Esophagus (tissue), 2 donors: ENCODE data around the gene SLC27A5. TPM values are rescaled to one million over a fixed set of nuclear protein-coding genes. Genes with fewer than 3 reads are reported as not detected.
"Not testable (repeated sequence)": the region's sequence is repeated elsewhere in the genome, so short reads cannot be mapped to it uniquely, and the experiment has no call there.

ENCODE experiments used
- H3K27ac ChIP-seq, 2 donors: one replicate each; pipeline ENCODE4 v1.5.1; 2013; ENCODE audit warnings: low read depth in 2 of 2, mild to moderate bottlenecking in 2 of 2, inconsistent platforms in 1 of 2, low read length in 1 of 2, moderate library complexity in 1 of 2
- H3K27me3 ChIP-seq, 2 donors: one replicate each; pipeline ENCODE4 v1.6.1; 2013; ENCODE audit warnings: low read length in 2 of 2, control low read depth in 1 of 2, mild to moderate bottlenecking in 1 of 2; ENCODE audit not compliant: insufficient read depth in 2 of 2, control insufficient read depth in 1 of 2
- H3K36me3 ChIP-seq, 2 donors: one replicate each; pipeline ENCODE4 v1.6.1; 2013; ENCODE audit warnings: low read length in 1 of 2; ENCODE audit not compliant: control insufficient read depth in 2 of 2, insufficient read depth in 2 of 2
- H3K4me1 ChIP-seq, 2 donors: one replicate each; pipeline ENCODE4 v1.6.1; 2013; ENCODE audit warnings: low read length in 1 of 2; ENCODE audit not compliant: control insufficient read depth in 2 of 2, insufficient read depth in 2 of 2
- H3K4me3 ChIP-seq, 2 donors: one replicate each; pipeline ENCODE4 v1.5.1; 2013; ENCODE audit warnings: low read length in 2 of 2, mild to moderate bottlenecking in 2 of 2, low read depth in 1 of 2, moderate library complexity in 1 of 2
- H3K9me3 ChIP-seq, 2 donors: one replicate each; pipeline ENCODE4 v1.6.1; 2013; ENCODE audit warnings: mild to moderate bottlenecking in 2 of 2, low read depth in 1 of 2, low read length in 1 of 2, moderate library complexity in 1 of 2; ENCODE audit not compliant: control insufficient read depth in 2 of 2, insufficient read depth in 1 of 2
- WGBS, 2 donors: extraction: QIAGEN DNeasy Blood & Tissue Kit; methylation state at CpG; one replicate each; pipeline ENCODE4 v1.1.7; 2013; 5-methylcytosine and 5-hydroxymethylcytosine counted together
- polyA plus RNA-seq, 2 donors: library from polyadenylated mRNA; stranded (reverse); fragments of 200-250 nt; gene quantifications; one replicate each; pipeline ENCODE4 v1.2.3, GENCODE V29; 2013
- donor health status: healthy with polysubstance abuse.
- donor health status: Bipolar disorder and iron deficiency.

SLC27A5 gene
- polyA plus RNA-seq, 2 donors = 7.0 to 7.2 TPM

GRCh38 chr19:58474291-58474996 lies 37.3 kb downstream of the SLC27A5 start:
- Histone ChIP-seq H3K4me3 (no peak overlapping the region), H3K36me3 (peaks cover 18 to 31% of the 10 kb centered on the region in 2 donors), H3K4me1 (peaks cover 12 to 13% of the 10 kb centered on the region in 2 donors), H3K27me3 (no peaks in the 10 kb centered on the region), H3K9me3 (no peaks in the 10 kb centered on the region), H3K27ac (no peak overlapping the region)
- 84 to 89% methylated on average over 12 of the region's 12 CpGs for WGBS, 2 donors

- Histone ChIP-seq H3K4me3 (no peak overlapping the region), H3K4me1 (peaks cover 12 to 13% of the 10 kb centered on the region in 2 donors), H3K27me3 (no peaks in the 10 kb centered on the region), H3K9me3 (no peaks in the 10 kb centered on the region), H3K27ac (no peak overlapping the region), H3K36me3 (peaks cover 21 to 36% of the 10 kb centered on the region in 2 donors)
These were observed 38.0 kb downstream of the SLC27A5 start for GRCh38 chr19:58473775-58474174.

DNA sequence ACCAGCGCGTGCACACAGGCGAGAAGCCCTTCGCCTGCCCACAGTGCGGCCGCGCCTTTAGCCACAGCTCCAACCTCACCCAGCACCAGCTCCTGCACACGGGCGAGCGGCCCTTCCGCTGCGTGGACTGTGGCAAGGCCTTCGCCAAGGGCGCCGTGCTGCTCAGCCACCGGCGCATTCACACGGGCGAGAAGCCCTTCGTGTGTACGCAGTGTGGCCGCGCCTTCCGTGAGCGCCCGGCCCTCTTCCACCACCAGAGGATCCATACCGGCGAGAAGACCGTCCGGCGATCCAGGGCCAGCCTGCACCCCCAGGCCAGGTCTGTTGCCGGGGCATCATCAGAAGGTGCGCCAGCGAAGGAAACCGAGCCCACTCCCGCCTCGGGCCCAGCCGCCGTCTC lies 40.1 kb downstream of the SLC27A5 start:
- Histone ChIP-seq H3K4me1 (peaks cover 11 to 12% of the 10 kb centered on the region in 2 donors), H3K27ac (no peak overlapping the region), H3K27me3 (no peaks in the 10 kb centered on the region), H3K4me3 (no peak overlapping the region), H3K9me3 (no peaks in the 10 kb centered on the region), H3K36me3 (peaks cover 21 to 32% of the 10 kb centered on the region in 2 donors)
- 95 to 96% methylated on average over 39 of the region's 39 CpGs for WGBS, 2 donors

DNA sequence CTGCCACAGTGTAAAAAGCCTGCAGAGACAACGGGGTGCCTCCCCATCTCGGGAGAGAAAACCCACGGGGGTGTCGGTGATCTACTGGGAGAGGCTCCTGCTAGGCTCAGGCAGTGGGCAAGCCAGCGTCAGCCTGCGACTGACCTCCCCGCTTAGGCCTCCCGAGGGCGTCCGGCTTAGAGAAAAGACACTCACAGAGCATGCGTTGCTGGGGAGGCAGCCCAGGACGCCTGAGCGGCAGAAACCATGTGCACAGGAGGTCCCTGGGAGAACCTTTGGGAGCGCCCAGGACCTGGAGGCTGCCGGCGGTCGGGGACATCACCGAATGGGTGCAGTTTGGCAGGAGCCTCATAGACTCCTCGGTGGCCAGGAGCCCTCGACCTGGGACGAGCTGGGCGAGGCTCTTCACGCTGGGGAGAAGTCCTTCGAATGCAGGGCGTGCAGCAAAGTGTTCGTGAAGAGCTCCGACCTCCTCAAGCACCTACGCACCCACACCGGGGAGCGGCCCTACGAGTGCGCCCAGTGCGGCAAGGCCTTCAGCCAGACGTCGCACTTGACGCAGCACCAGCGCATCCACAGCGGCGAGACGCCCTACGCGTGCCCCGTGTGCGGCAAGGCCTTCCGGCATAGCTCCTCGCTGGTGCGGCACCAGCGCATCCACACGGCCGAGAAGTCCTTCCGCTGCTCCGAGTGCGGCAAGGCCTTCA lies 40.8 kb downstream of the SLC27A5 start:
- not testable (repeated sequence) for H3K27ac ChIP-seq, H3K27me3 ChIP-seq, H3K4me3 ChIP-seq, H3K9me3 ChIP-seq
- 93 to 95% methylated on average over 22 to 43 of the region's 53 CpGs for WGBS, 2 donors
- Histone ChIP-seq H3K4me1 (peaks cover 6 to 11% of the 10 kb centered on the region in 2 donors), H3K36me3 (peaks cover 21 to 32% of the 10 kb centered on the region in 2 donors)

DNA sequence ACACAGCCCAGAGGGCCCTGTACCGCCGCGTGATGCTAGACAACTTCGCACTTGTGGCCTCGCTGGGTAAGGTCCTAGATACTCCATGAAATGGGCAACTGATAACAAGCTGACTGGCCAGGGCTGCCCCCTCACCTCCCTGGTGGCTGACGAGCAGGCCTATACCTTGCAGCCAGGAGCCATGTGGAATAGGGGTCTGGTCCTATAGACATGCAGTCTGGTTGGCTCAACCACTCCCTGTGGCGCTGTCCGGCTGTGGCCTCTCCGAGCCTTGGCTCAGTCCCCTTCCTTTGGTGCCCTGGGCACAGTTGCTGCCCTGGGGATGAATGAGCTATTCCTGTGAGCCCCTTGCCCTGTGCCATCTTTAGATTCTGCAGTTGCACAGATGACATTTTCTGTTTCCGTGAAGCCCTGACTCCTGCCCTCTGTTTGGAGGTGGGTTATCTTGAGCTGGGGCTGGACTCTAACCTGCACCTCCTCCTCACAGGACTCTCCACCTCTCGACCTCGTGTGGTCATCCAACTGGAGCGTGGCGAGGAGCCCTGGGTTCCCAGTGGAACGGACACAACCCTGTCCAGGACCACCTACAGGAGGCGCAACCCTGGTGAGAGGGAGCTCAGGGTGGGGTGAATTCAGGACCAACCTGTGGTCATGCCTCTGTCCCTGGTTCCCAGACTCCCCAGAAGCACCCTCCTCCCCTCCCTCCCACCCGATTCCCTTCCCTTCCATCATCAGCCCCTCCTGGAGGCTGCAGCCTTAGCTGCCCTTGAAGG lies 42.4 kb downstream of the SLC27A5 start:
- H3K9me3 ChIP-seq = no peaks in the 10 kb centered on the region
- H3K4me3 ChIP-seq = no peak overlapping the region
- H3K36me3 ChIP-seq = peaks cover 21 to 32% of the 10 kb centered on the region in 2 donors
- WGBS, 2 donors = 90 to 92% methylated on average over 17 of the region's 17 CpGs
- no peaks in the 10 kb centered on the region for H3K27me3 ChIP-seq
- H3K27ac ChIP-seq = no peak overlapping the region
- peaks cover 4 to 11% of the 10 kb centered on the region in 2 donors for H3K4me1 ChIP-seq

- H3K27ac ChIP-seq = no peak overlapping the region
- WGBS, 2 donors = 47% methylated on average over 5 of the region's 5 CpGs
- H3K4me3 ChIP-seq = peak overlapping the region in 1 of 2 donors; percentile 18
- peaks cover 21 to 32% of the 10 kb centered on the region in 2 donors for H3K36me3 ChIP-seq
- no peaks in the 10 kb centered on the region for H3K9me3 ChIP-seq
- H3K27me3 ChIP-seq = no peaks in the 10 kb centered on the region
- peaks cover 4 to 11% of the 10 kb centered on the region in 2 donors for H3K4me1 ChIP-seq
These were observed 43.5 kb downstream of the SLC27A5 start for GRCh38 chr19:58468216-58468839.

- no peaks in the 10 kb centered on the region for H3K27me3 ChIP-seq
- 0 to 1% methylated on average over 68 to 92 of the region's 92 CpGs for WGBS, 2 donors
- H3K36me3 ChIP-seq = peaks cover 12 to 21% of the 10 kb centered on the region in 2 donors
These were observed 44.8 kb downstream of the SLC27A5 start, which contains the start of gene ZNF324 for GRCh38 chr19:58466760-58467589. Gene ZNF324 (plus strand): TSS chr19:58467080. CDS start chr19:58469186, 2,106 bp downstream.

DNA sequence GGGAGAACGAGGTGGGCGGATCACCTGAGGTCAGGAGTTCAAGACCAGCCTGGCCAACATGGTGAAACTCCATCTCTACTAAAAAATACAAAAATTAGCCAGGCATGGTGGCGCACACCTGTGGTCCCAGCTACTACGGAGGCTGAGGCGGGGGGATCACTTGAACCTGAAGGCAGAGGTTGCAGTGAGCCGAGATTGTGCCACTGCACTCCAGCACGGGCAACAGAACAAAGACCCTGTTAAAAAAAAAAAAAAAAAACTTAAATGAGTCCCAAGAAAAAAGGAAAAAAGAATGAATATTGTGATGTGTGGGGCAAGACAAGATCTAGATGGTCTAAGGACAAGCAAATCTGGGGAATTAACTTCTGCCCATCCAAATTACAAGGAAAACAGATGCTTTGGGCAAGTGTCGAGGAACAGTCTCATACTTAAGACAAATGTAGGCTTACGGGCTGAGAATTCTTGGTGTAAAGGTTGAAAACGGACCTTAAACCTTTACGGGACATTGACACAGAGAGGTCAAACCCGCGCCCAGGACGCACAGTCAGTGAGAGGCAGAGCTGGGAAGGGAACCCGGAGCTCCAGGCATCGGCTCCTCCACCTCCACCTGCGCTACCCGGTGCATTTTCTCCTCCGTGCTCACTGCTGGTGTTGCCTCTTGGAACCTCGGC lies 45.6 kb downstream of the SLC27A5 start:
- H3K4me1 ChIP-seq = peaks cover 4 to 11% of the 10 kb centered on the region in 2 donors
- peak overlapping the region; percentile 82 to 96 for H3K4me3 ChIP-seq
- no peak overlapping the region for H3K27ac ChIP-seq
- H3K27me3 ChIP-seq = no peaks in the 10 kb centered on the region
- WGBS, 2 donors = 35% methylated on average over 20 of the region's 20 CpGs
- H3K36me3 ChIP-seq = peaks cover 11 to 15% of the 10 kb centered on the region in 2 donors
- no peaks in the 10 kb centered on the region for H3K9me3 ChIP-seq

More at GRCh38 chr19:58466760-58467589, 44.8 kb downstream of the SLC27A5 start, which contains the start of gene ZNF324:
- peak within 1 kb of the TSS; percentile 82 to 96 for H3K4me3 ChIP-seq
- H3K4me1 ChIP-seq = peaks cover 4 to 11% of the 10 kb centered on the region in 2 donors
- H3K27ac ChIP-seq = peak within 1 kb of the TSS; percentile 59 to 80
- H3K9me3 ChIP-seq = no peaks in the 10 kb centered on the region
